ENCODE results near the gene OPTC.

OPTC gene

DNA sequence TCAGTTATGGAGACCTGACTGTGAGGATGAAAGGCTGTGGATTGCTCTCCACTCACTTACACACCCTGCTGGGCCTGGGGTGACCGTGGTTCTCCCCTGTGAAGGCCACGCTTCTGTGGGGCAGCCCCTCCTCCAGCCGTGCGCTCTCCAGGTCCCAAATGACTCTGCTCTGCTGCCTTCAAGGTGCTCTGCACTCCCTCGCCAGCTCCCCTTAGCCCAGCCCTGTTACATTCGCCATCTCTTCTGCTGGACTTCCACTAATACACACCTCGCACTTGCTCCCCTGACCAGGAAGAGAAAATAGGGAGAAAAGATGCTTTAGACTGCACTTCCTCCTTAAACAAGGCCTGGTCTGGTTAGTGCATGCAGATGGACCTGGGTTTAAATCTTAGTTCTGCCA is 24.6 kb downstream of the OPTC start:
- DNase-seq: no peak

DNA sequence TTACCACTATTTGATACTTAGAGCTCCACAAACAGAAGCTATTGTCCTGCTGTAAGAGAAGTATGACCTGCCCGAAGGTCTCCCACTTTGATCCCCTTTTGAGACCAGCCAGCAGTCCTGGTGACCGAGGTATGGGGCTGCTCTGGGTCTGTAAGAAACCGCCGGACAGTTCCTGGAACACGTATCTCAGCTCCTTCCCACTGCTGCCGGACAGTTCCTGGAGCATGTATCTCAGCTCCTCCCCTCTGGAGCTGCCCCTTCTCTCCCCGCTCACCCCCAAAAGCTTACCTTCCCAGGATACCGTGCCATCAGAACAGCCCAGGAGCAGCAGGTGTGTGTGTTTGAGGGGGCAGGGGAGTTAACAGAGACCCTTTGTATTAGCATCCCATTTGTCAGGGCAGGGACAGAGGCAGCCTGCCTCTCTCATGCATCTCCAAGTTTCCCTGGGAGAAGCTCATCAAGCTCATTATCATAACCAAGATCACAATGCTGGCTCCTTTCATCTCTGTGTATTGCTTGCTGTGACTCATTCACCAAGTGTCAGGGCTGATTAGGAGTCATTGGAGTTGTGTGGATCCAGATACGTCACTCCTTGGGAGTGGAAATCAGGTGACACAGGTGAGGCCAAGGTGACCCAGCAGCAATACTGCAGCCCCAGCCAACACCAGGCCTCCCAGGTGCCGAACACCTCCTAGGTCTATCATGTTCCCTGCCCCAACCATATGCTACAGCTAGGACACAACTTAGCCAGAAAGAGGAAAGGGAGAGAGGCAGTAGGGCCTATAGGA is 25.3 kb downstream of the OPTC start:
- DNase-seq: no peak

DNA sequence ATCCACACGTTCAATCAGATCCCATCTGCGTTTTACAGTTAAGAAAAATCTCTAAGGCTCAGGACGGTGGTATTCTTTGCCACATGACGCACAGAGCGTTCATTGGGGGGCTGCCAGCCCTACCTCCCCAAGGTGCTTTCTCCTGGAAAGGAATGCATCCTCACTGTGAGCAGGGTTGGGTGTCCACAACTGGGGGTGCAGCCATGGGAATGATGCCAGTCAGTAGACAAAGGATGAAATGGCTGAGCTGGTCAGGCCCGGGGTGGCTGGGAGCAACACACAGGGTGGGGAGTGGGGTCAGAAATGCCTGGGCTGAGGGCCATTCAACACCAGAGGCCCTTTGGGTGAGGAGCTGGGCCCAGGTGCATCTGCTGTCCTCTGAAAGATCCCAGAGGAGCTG is 25.9 kb downstream of the OPTC start:
- DNase-seq: no peak

DNA sequence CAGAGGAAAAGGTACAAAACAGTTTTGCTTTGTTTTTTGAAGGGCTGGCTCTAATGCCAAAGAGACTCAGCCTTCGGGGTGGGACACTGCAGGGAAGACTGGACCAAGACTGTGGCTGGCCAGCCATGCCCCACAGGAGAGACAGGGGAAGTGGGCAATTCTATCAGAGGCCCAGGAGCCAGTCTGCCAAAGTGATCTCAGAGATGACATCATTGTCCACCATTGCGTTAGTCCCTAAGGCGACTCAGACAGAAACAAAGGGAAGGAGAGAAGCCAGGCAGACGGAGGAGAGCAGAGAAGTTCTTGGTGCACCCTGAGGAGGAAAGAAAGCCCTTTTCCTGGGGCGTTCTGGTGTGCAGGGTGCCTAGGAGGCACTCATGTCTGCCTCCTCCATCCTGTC is 26.4 kb downstream of the OPTC start:
- no peak for DNase-seq

DNA sequence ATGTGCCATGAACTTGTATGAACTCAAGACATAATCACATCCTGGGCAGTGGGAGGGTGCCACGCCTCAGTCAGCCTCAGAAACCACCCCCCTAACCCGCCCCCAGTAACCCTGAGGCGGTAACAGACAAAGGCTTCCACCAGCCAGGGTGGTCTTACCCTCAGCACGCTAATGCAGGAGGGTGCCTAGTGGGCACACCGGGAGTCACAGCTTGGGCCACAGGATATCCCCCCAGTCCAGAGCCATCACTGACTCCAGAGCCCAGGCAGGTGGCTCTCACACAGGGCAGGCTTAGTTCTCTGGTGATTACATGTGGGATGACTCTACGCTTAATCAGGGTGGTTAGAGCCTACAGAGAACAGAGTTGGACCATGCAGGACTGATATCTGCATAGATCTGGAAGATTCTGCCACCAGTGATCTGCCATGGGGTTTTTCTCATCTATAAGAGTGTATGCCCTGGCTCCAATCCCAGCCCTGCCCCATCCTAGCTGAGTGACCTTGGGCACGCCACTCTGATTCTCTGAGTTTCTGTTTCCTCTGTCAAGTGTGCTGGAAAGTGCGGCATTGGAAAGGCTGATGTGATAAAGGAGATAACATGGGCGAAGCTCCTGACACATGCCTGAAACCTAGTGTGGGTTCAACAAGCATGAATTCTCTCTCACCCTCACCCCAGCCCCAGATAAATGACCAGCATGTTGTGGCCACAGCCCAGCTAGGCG is 27.3 kb downstream of the OPTC start:
- no peak for DNase-seq

DNA sequence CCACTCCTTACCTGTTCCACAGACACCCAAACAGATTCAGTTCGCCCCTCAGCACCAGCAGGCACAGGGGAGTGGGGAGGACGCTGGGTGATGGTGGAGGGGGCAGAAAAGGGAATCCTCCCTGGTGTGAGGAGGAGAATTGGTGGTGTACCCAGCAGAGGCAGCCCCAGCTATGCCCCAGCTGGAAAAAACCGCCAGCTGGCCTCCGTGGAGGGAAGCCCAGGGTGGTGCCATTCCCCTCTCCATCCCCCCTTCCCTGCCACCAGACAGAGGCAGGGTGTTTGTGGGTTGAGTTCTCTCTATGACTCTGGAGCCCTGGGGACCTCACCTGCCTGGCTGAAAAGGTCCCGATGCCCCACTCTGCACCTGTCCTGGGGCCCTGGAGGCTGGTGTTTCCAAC is 27.9 kb downstream of the OPTC start:
- DNase-seq: peak; percentile 70

DNA sequence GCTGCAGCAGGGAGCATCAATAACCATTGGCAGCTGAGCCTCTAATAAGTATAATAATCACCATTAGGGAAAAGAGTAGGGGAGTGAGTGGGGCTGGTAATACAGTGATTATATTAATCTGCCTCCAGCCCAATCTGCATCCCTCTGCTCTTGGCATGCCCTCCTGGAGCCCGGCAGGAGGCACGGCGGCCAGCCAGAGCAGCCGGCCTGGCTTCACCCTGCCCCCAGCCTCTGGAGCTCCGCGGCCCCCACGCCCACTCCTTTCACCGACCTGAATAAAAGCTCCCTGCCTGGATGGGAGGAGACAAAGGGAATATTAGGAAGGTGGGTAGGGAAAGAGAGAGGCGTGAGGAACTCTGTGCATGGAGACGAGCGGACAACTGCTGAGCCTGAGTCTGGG is 28.3 kb downstream of the OPTC start:
- peak; percentile 70 for DNase-seq

DNA sequence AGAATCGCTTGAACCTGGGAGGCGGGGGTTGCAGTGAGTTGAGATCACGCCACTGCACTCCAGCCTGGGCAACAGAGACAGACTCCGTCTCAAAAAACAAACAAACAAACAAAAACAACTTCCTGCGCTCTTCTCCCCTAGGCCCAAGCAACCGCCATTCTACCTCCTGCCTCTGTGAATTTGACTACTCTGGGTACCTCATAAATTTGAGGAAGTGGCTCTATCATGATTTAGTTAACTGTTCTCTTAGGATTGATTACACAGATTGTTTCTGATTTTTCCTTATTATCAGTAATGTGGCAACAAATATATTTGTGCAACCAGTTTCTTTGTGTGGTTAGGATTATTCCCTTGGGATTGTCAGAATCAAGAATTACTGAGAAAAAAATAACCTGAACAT is 29.7 kb downstream of the OPTC start:
- no peak for DNase-seq

DNA sequence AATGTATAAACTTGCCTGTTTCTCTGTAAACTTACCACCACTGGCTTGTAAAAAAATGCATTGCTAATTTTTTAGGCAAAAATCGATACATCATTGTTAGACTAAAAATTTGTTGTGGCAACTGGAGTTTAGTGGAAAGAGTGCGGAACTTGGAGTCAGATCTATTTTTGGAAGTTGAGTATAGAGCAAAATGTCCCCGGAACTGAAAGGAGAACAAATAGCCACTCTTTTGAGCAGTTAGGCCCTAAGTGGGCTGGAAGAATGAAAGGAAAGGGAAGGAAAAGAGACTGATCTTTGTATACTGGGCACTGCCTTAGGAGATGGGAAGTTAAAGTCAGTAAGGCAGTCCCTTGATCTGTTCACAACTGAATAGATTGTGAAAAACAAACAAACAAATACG is 30.2 kb downstream of the OPTC start:
- no peak for DNase-seq

DNA sequence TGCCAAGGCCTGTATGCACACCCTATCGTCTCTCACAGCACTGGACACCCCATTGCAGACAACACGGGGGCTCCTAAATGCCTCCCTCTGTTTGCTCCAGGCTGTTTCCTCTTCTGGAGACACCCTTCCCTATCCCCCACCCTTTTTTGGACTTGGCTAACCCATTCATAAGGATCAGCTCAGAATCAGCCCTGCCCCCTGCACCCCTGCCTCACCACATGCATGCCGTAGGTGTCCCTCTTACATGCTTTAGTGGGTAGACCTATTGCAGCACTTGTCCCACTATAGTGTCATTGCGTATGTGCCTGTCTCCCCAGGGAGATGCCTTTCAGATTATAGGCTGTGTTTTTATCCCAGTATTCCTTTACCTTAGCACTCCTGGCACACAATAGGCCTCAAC is 30.9 kb downstream of the OPTC start:
- no peak for DNase-seq

DNA sequence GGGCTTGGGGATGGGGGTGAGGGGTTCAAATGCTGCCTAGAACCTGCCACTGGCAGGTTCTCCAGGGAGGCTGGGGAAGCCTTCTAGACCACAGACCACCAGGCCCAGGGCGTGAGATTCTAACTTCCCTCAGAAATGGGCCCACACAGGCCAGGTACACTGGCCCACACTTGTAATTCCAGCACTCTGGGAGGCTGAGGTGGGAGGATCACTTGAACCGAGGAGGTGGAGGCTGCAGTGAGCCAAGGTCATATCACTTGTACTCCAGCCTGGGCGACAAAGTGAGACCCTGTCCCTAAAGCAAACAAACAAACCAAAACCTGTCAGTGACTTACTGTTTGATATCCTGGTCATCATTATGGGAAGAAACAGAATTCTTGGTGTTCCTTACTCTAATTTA is 31.7 kb downstream of the OPTC start:
- no peak for DNase-seq

DNA sequence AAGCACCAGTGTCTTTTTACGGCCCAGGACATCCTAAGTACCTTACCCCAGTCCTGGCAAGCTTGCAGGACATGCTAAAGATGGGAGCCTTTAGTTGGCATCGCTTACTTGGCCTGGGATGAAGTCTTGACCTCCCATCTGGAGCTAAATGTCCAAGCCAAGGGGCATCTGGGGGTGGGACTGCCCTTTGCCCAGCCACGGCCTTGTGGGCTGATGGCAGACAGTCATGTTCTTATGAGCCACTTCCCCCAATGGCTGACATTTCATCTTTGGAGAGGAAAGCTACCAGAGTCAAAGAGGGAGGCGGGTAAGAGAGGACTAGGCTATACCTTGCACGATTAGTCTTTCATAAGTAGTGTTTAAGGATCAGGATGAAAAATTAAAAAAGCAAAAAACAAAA is 32.2 kb downstream of the OPTC start:
- DNase-seq: no peak

DNA sequence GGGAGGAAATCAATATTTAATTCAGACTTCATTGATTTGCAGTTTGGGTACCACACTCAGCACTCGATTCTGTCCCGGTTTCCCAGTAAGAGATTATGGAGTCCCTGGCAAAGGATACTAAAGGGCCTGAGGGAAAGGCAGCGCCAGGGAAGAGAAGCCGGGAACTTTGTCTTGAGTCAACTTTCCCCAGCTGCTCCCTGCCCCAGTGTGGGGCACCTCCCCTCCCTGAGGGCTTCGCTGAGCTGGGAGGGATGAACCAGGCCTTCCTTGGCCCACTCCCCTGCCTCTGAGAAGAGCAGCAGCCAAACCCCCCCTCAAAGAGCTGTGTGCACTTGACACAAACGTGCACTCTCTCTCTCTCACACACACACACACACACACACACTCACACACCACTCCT is 32.6 kb downstream of the OPTC start:
- no peak for DNase-seq

DNA sequence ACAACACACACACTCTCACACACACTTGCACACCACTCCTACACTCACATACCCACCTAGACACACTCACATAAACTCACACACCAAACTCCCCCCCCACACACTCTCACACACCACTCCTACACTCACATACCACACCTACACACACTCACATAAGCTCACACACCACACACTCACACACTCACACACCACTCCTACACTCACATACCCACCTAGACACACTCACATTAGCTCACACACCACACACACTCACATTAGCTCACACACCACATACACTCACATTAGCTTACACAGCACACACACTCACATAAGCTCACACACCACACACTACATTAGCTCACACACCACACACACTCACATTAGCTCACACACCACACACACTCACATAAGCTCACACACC is 33.1 kb downstream of the OPTC start:
- DNase-seq: no peak

DNA sequence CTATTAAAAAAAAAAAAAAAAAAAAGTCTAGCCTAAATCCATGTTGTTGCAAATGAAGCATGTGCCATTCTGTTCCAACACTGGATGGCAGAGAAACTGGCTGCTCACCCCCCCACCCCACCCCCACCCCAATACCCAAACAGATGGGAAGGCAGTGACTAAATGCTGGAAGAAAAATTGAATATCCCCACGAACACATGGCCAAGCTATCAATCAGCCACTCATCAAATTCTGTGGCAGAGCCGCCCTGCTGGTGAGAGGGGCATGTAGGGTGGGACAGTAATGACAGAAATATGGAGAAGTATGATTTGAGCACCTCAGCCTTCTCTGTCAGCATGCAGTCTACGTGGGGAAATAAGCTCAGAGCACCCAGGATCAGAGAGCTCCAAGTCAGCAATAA is 34.1 kb downstream of the OPTC start:
- DNase-seq: peak; percentile 89

DNA sequence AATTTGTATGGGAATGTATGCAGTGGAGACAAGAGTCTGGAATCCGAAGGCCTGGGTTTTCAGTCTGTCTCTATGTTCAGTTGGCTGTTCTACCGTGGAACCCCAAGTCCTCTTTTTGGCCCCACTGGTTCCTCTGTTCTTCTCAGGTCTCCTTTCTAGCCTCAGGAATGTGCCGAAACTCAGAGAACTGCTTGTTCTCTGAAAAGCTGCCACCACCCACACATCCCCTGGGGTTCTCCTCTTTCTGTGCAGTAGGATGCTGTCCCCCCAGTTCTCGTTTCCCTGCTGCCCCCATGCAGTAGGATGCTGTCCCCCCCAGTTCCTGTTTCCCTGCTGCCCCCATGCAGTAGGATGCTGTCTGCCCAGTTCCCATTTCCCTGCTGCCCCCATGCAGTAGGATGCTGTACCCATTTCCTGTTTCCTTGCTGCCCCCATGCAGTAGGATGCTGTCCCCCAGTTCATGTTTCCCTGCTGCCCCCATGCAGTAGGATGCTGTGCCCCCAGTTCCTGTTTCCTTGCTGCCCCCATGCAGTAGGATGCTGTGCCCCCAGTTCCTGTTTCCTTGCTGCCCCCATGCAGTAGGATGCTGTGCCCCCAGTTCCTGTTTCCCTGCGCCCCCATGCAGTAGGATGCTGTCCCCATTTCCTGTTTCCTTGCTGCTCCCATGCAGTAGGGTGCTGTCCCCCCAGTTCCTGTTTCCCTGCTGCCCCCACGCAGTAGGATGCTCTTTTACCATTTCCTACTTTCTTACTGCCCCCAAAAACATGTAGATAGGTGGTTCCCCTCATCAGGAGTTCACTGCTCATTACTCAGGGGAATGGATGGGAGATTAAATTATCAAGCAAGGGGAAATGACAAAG is 35.3 kb downstream of the OPTC start:
- DNase-seq: no peak

DNA sequence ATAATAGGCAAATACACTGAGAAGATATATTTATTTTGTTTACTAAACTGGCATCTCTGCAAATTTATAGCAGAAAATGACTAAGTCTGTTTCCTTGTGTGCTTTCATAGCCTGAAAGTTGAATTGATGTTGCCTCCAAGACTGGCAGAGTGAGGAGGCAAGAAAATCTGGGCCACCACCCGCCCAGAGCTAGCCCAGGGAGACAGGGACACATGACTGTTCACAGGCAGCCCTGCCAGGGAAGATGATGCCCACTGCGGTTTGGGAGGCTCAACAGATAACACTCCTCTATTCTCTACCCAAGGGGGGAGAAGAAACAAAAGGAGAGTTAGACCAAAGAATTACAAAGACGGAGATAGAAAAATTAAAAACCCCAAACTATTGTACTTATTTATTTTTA is 37.1 kb downstream of the OPTC start:
- no peak for DNase-seq

DNA sequence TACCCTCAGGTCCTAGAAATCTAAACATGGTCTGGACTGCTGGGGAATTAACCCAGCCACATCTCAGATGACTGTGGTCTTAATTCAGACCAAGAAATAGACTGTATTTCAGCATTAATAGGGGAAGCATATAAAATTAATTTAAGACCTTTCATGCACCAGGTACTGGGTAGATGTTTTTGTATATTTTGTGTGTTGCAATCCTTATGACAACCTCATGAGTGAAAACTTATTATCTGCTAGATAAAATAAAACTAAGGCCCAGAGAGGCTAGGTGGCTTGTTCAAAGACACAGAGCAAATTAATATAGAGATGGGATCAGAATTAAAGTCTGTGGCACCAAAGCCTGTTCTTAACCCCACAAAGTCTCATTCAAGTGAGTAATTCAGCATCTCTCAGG is 40.1 kb downstream of the OPTC start:
- DNase-seq: no peak

DNA sequence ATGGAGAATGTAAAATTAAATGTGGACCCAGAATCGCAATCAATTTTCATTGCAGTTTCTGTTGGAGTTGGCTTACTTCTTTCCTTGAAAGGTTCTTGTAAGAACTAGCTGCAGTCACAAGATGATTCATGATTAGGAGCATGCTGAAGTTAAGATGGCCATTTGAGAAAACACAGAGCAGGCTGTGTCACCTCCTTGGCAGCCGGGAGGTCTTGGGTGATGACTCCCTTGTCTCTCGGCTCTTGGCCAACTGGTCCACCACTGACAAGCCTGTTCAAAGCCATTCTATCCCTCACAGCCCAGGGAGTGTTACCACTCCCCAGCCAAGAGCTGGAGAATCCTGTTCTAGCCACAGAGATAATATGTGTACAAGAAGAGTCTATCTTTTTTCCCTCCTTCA is 40.6 kb downstream of the OPTC start:
- no peak for DNase-seq

DNA sequence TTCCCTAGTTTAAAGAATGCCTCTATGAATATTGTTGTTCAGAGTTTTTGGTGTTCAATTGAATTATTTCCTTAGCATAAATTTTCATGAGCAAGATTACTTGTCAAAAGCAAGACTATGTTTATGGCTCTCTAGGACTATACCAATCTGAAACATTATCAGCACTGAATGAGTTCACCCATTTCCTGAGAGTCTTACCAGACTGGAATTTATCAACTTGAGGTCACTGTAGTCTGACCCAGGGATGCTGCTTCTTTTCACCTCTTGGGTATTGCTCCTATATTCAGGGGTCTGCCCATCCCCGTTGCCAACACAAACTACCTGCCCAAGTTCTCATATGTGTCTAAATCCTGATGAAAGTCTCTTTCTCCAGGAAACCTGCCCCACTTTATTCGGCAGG is 42.6 kb downstream of the OPTC start:
- no peak for DNase-seq

DNA sequence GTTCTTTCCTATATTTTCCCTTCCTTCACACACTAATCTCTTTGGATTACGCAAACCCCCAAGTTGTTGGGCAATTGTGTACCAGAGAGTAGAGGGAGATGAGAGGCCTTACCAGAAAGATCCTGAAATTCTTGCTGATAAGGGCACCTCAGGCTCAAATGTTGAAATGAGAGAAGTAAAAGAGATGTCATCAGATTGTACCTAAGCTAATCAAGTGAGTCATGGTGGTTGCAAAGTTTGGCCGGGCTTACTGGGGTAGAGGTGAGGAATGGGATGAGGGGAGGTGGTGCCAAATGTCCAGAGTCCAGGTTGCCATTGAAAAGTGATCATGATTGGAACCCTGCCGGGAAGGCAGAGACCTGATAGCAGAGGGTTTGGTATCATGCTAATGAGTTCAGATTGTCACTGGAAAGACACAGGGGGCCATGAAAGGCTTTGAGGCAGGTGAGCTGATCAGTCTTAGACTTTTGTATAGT is 43.1 kb downstream of the OPTC start:
- no peak for DNase-seq

DNA sequence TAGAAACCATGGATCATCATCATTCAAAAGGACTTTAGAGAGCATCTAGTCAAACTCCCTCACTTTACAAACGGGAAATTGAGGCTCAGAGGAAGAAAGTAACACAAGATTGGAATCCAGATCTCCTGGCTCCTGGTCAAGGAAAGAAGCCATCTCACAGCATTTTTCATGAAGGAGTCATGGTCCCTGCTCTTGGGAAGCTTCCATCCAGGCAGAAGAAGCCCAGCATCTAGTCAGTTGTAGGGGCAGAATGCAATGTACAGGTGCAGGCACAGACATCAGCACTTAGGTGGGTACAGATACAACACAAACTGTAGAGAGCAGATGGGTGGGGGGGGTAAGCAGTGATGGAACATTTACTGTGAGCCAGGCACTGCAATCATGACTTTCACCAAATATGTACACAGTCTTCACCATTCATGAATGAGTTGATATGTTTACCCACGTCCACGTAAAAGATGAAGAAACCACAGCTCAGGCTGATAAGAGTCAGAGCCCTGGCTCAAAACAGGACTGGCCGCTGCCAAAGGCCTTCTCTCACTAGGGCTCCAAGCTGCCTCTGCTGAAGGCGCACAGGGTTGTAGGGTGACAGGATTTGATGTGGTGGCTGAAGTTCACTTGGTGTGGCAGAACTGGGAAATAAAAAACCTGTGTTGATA is 44.0 kb downstream of the OPTC start:
- DNase-seq: no peak

DNA sequence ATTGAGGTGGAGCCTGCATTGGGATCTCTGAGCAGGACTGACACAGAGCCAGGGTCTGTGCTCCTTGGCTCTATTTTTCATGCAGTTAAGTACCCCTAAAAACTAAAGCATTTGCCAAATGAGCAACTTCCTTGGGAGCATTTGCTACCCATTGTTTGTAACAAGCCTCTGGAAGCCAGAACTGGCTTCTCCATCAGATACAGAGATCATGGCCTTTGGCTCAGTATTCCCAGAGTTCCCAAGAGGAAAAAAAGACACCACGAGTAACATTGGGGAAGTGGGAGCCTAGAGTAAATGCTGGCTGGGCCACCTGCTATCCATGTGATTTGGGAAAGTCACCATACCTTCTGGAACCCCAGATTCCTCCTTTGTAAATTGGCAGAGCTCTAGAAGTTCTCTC is 44.8 kb downstream of the OPTC start:
- DNase-seq: no peak

Data from NCI-H1694 treated with DMSO at 0.1 percent for 48 hours (cell line).